Vagina (tissue), 2 donors: ENCODE measurements around the gene ITM2C. TPM values are rescaled to one million over a fixed set of nuclear protein-coding genes. Genes with fewer than 3 reads are reported as not detected.

ENCODE experiments used
- DNase-seq, 2 donors: peaks; one replicate each; pipeline ENCODE4 v3.0.0-alpha.2; 2017; ENCODE audit errors: extremely low spot score in 2 of 2
- H3K27ac ChIP-seq: fragments of 200-600 bp; sonication (generic); one replicate; pipeline ENCODE4 v1.5.1; 2019
- H3K27me3 ChIP-seq: fragments of 200-600 bp; sonication (generic); one replicate; pipeline ENCODE4 v1.5.1; 2019
- H3K36me3 ChIP-seq, 2 donors: fragments of 200-600 bp; sonication (generic); one replicate each; pipeline ENCODE4 v1.5.1; 2017 to 2019
- H3K4me1 ChIP-seq: fragments of 200-600 bp; sonication (generic); one replicate; pipeline ENCODE4 v1.5.1; 2019
- H3K4me3 ChIP-seq, 2 donors: fragments of 200-600 bp; sonication (generic); 1 replicate in 1 of 2; 2 replicates in 1 of 2; pipeline ENCODE4 v1.5.1; 2016 to 2019
- H3K9me3 ChIP-seq: fragments of 200-600 bp; sonication (generic); one replicate; pipeline ENCODE4 v1.5.1; 2019
- CTCF ChIP-seq, 3 experiments: fragments of 450-650 bp in 2 of 3; fragments of 200-600 bp in 1 of 3; sonication (generic) in 1 of 3; IDR thresholded peaks; one replicate each; pipeline ENCODE4 v1.5.1; 2017 to 2019; ENCODE audit warnings: antibody characterized with exemption in 3 of 3, mild to moderate bottlenecking in 2 of 3, moderate library complexity in 2 of 3
- POLR2A ChIP-seq, 2 donors: fragments of 450-650 bp; IDR thresholded peaks; one replicate each; pipeline ENCODE4 v1.6.1; 2017; ENCODE audit warnings: antibody characterized with exemption in 2 of 2, mild to moderate bottlenecking in 2 of 2, moderate library complexity in 2 of 2
- POLR2AphosphoS5 ChIP-seq, 2 donors: sonication (generic); formaldehyde crosslinking; IDR thresholded peaks; one replicate each; pipeline ENCODE4 v1.9.0; 2017; ENCODE audit warnings: antibody characterized with exemption in 2 of 2, mild to moderate bottlenecking in 2 of 2, low read depth in 1 of 2; ENCODE audit not compliant: insufficient read depth in 1 of 2
- intact Hi-C: fragments of 100-400 bp; cut with DNase I; formaldehyde crosslinking; loops from one replicate; pipeline ENCODE4 v1.15.1; 2023
- total RNA-seq: library from RNA; depleted of rRNA; stranded (reverse); fragments of >200 nt; gene quantifications from one replicate; pipeline ENCODE4 v1.2.3, GENCODE V29; 2016

Gene ITM2C
- total RNA-seq, 1 donor from 2014 or later = 86.2 TPM

- no peaks in the 10 kb centered on the region for H3K27me3 ChIP-seq
- no peaks in the 10 kb centered on the region for H3K36me3 ChIP-seq
- no peak overlapping the region for H3K4me3 ChIP-seq
- no peak for DNase-seq
- intact Hi-C loops = no loop called here
- no peaks in the 10 kb centered on the region for H3K9me3 ChIP-seq
- no peak overlapping the region for H3K27ac ChIP-seq
- TF ChIP-seq POLR2A (IDR thresholded peaks at IDR 0.05) (no peak), POLR2AphosphoS5 (IDR thresholded peaks at IDR 0.05; ENCODE audit: insufficient read depth in 1 of 2, low read depth in 1 of 2) (no peak), CTCF (IDR thresholded peaks at IDR 0.05) (no peak)
- no peaks in the 10 kb centered on the region for H3K4me1 ChIP-seq
Measured at GRCh38 chr2:230891064-230891463, 26.3 kb downstream of the ITM2C start.

GRCh38 chr2:230891509-230891908 lies 26.8 kb downstream of the ITM2C start:
- H3K9me3 ChIP-seq = no peaks in the 10 kb centered on the region
- H3K27ac ChIP-seq = no peak overlapping the region
- intact Hi-C loops = no loop called here
- no peaks in the 10 kb centered on the region for H3K27me3 ChIP-seq
- no peaks in the 10 kb centered on the region for H3K36me3 ChIP-seq
- H3K4me3 ChIP-seq = no peak overlapping the region
- TF ChIP-seq POLR2A (IDR thresholded peaks at IDR 0.05) = no peak
- no peak for TF ChIP-seq CTCF (IDR thresholded peaks at IDR 0.05)
- no peak for TF ChIP-seq POLR2AphosphoS5 (IDR thresholded peaks at IDR 0.05; ENCODE audit: insufficient read depth in 1 of 2, low read depth in 1 of 2)
- H3K4me1 ChIP-seq = no peaks in the 10 kb centered on the region
- DNase-seq = no peak

- Histone ChIP-seq H3K9me3 (no peaks in the 10 kb centered on the region), H3K4me1 (no peaks in the 10 kb centered on the region), H3K4me3 (no peak overlapping the region), H3K27me3 (no peaks in the 10 kb centered on the region), H3K36me3 (no peaks in the 10 kb centered on the region), H3K27ac (no peak overlapping the region)
- intact Hi-C loops = no loop called here
- no peak for DNase-seq
- TF ChIP-seq POLR2A (IDR thresholded peaks at IDR 0.05) (no peak), CTCF (IDR thresholded peaks at IDR 0.05) (no peak), POLR2AphosphoS5 (IDR thresholded peaks at IDR 0.05; ENCODE audit: insufficient read depth in 1 of 2, low read depth in 1 of 2) (no peak)
Measured at GRCh38 chr2:230893338-230893737, 28.6 kb downstream of the ITM2C start.

- Histone ChIP-seq H3K27me3 (no peaks in the 10 kb centered on the region), H3K4me1 (no peaks in the 10 kb centered on the region), H3K9me3 (no peaks in the 10 kb centered on the region), H3K4me3 (no peak overlapping the region), H3K27ac (no peak overlapping the region), H3K36me3 (no peaks in the 10 kb centered on the region)
- TF ChIP-seq CTCF (IDR thresholded peaks at IDR 0.05) = no peak
- no peak for TF ChIP-seq POLR2A (IDR thresholded peaks at IDR 0.05)
- TF ChIP-seq POLR2AphosphoS5 (IDR thresholded peaks at IDR 0.05; ENCODE audit: insufficient read depth in 1 of 2, low read depth in 1 of 2) = no peak
- DNase-seq = no peak
- intact Hi-C loops = no loop called here
Measured at GRCh38 chr2:230893841-230894781, 29.4 kb downstream of the ITM2C start.
